IMR-90 (cell line): ENCODE data around the gene EPB41L1. TPM values are rescaled to one million over a fixed set of nuclear protein-coding genes. Genes with fewer than 3 reads are reported as not detected.

Source experiments
- ATAC-seq: fragments of 200-7000 bp; cut with Tn5 transposase; 2 replicates; pipeline ENCODE4 v1.9.1; 2020; ENCODE audit warnings: low read depth, mild to moderate bottlenecking, moderate library complexity
- BruUV-seq: library from RNA; stranded (reverse); fragments of 400-500 nt; replicated peaks from 2 replicates; lab custom pipeline; 2021; lab: Mats Ljungman, UMichigan
- CTCF ChIA-PET: fragments of 300-600 bp; formaldehyde crosslinking; extraction: SDS; loops from one replicate; lab custom pipeline; 2021; ENCODE audit warnings: antibody characterized with exemption; lab: Yijun Ruan, JAX
- POLR2A ChIA-PET: fragments of 300-600 bp; sonication (Branson Sonifier 250); formaldehyde crosslinking; loops from one replicate; lab custom pipeline; 2022; ENCODE audit warnings: antibody characterized with exemption; ENCODE audit not compliant: unreplicated experiment; lab: Charles Lee
- DNase-seq: peaks from one replicate; pipeline ENCODE4 v3.0.0; 2013
- H2AFZ ChIP-seq: replicated peaks from 2 replicates; pipeline ENCODE3; 2013; ENCODE audit warnings: low read length, mild to moderate bottlenecking; ENCODE audit not compliant: poor library complexity
- H2AK5ac ChIP-seq: 2 replicates; pipeline ENCODE4 v1.6.1; 2013; ENCODE audit warnings: low read depth, low read length, inconsistent platforms
- H2AK9ac ChIP-seq: replicated peaks from 2 replicates; pipeline ENCODE3; 2013; ENCODE audit warnings: mild to moderate bottlenecking, low read depth, low read length, moderate library complexity; ENCODE audit not compliant: poor library complexity
- H2BK120ac ChIP-seq: 2 replicates; pipeline ENCODE4 v1.6.1; 2013; ENCODE audit warnings: low read depth, low read length, inconsistent platforms
- H2BK15ac ChIP-seq: 3 replicates; pipeline ENCODE4 v1.6.1; 2013; ENCODE audit warnings: low read depth, low read length, inconsistent platforms
- H2BK20ac ChIP-seq: 2 replicates; pipeline ENCODE4 v1.6.1; 2013; ENCODE audit warnings: low read depth, mild to moderate bottlenecking, inconsistent platforms, low read length, moderate library complexity
- H2BK5ac ChIP-seq: 2 replicates; pipeline ENCODE4 v1.6.1; 2013; ENCODE audit warnings: mild to moderate bottlenecking, low read depth, low read length, inconsistent platforms; ENCODE audit not compliant: poor library complexity, severe bottlenecking
- H3K14ac ChIP-seq: replicated peaks from 2 replicates; pipeline ENCODE4 v1.6.1; 2013; ENCODE audit warnings: low read depth, low read length, inconsistent platforms
- H3K18ac ChIP-seq: 2 replicates; pipeline ENCODE4 v1.6.1; 2013; ENCODE audit warnings: low read depth, low read length, control low read depth
- H3K23ac ChIP-seq: 2 replicates; pipeline ENCODE4 v1.6.1; 2013; ENCODE audit warnings: low read depth, low read length, inconsistent platforms
- H3K27ac ChIP-seq: 2 replicates; pipeline ENCODE4 v1.5.1; 2013; ENCODE audit warnings: mild to moderate bottlenecking, control low read depth, low read length; ENCODE audit not compliant: insufficient read depth
- H3K27me3 ChIP-seq: 2 replicates; pipeline ENCODE4 v1.6.1; 2013; ENCODE audit warnings: low read length; ENCODE audit not compliant: control insufficient read depth, insufficient read depth
- H3K36me3 ChIP-seq: 2 replicates; pipeline ENCODE4 v1.6.1; 2013; ENCODE audit warnings: low read length, mixed read lengths; ENCODE audit not compliant: control insufficient read depth, insufficient read depth
- H3K4ac ChIP-seq: 2 replicates; pipeline ENCODE4 v1.6.1; 2013; ENCODE audit warnings: low read depth, low read length, inconsistent platforms
- H3K4me1 ChIP-seq: 2 replicates; pipeline ENCODE4 v1.6.1; 2013; ENCODE audit warnings: low read length, mixed read lengths; ENCODE audit not compliant: control insufficient read depth, insufficient read depth
- H3K4me2 ChIP-seq: 2 replicates; pipeline ENCODE4 v1.6.1; 2013; ENCODE audit warnings: low read depth, mild to moderate bottlenecking, control low read depth, low read length, moderate library complexity
- H3K4me3 ChIP-seq: 2 replicates; pipeline ENCODE4 v1.5.1; 2013; ENCODE audit warnings: low read depth, mild to moderate bottlenecking, control low read depth, low read length, moderate library complexity; ENCODE audit not compliant: insufficient read depth
- H3K56ac ChIP-seq: 2 replicates; pipeline ENCODE4 v1.6.1; 2013; ENCODE audit warnings: low read length, inconsistent platforms; ENCODE audit not compliant: insufficient read depth; ENCODE audit errors: extremely low read depth
- H3K79me1 ChIP-seq, 2 experiments: 2 replicates each; pipeline ENCODE4 v1.6.1; 2013; ENCODE audit warnings: low read length in 2 of 2, inconsistent platforms in 1 of 2, low read depth in 1 of 2
- H3K9ac ChIP-seq: 2 replicates; pipeline ENCODE4 v1.6.1; 2013; ENCODE audit warnings: low read depth, low read length, control low read depth
- H3K9me1 ChIP-seq: 2 replicates; pipeline ENCODE4 v1.6.1; 2013; ENCODE audit warnings: low read length, inconsistent platforms; ENCODE audit not compliant: insufficient read depth
- H3K9me3 ChIP-seq: 2 replicates; pipeline ENCODE4 v1.6.1; 2013; ENCODE audit warnings: low read length; ENCODE audit not compliant: control insufficient read depth, insufficient read depth
- H4K20me1 ChIP-seq: 2 replicates; pipeline ENCODE4 v1.6.1; 2013; ENCODE audit warnings: low read length, inconsistent platforms; ENCODE audit not compliant: insufficient read depth
- H4K5ac ChIP-seq: 2 replicates; pipeline ENCODE4 v1.6.1; 2013; ENCODE audit warnings: mild to moderate bottlenecking, low read depth, low read length, control low read depth
- H4K8ac ChIP-seq, 2 experiments: 2 replicates each; pipeline ENCODE4 v1.6.1; 2013; ENCODE audit warnings: low read depth in 2 of 2, low read length in 2 of 2, control low read depth in 1 of 2, inconsistent platforms in 1 of 2
- H4K91ac ChIP-seq: 2 replicates; pipeline ENCODE4 v1.6.1; 2013; ENCODE audit warnings: low read depth, low read length, inconsistent platforms; ENCODE audit not compliant: insufficient read depth
- CTCF ChIP-seq: conservative IDR thresholded peaks from 2 replicates; pipeline ENCODE4 v1.5.1; 2012; ENCODE audit warnings: mild to moderate bottlenecking, low read depth, low read length, improper control_type of control experiment
- RCOR1 ChIP-seq: IDR thresholded peaks from 2 replicates; pipeline ENCODE4 v1.6.1; 2012; ENCODE audit warnings: mild to moderate bottlenecking, low read length, improper control_type of control experiment; ENCODE audit not compliant: insufficient replicate concordance
- RFX5 ChIP-seq: IDR thresholded peaks from 2 replicates; pipeline ENCODE4 v1.8.0; 2012; ENCODE audit warnings: low read depth, mild to moderate bottlenecking, low read length, moderate library complexity
- SMC3 ChIP-seq: fragments of 150-350 bp; IDR thresholded peaks from 2 replicates; pipeline ENCODE4 v1.6.1; 2016; ENCODE audit warnings: low read depth, mild to moderate bottlenecking, antibody characterized with exemption, low read length, moderate library complexity
- WGBS, 2 experiments: methylation state at CpG; one replicate each; pipeline versions ENCODE4 v1.1.5 to v1.1.7; 2013; ENCODE audit warnings: missing lambda C conversion rate in 2 of 2; ENCODE audit not compliant: insufficient read length in 1 of 2; ENCODE audit errors: extremely low coverage in 2 of 2; 5-methylcytosine and 5-hydroxymethylcytosine counted together
- dilution Hi-C: fragments of 300-500 bp; cut with HindIII; formaldehyde crosslinking; loops from one replicate; pipeline ENCODE4 v1.14.3; 2018; ENCODE audit warnings: low sequenced_read_pairs; ENCODE audit not compliant: unreplicated experiment
- in situ Hi-C: fragments of 300-500 bp; cut with MboI; formaldehyde crosslinking; loops from 3 replicates; pipeline ENCODE4 v1.14.3; 2019; ENCODE audit warnings: low sequenced_read_pairs, inconsistent platforms, mixed read lengths
- intact Hi-C: fragments of 100-400 bp; cut with micrococcal nuclease; formaldehyde crosslinking; loops from 2 replicates; pipeline ENCODE4 v1.10.0; 2022
- polyA plus RNA-seq, 3 experiments: library from polyadenylated mRNA; depleted of rRNA; stranded (reverse); fragments of >200 nt; gene quantifications; 2 replicates each; pipeline ENCODE4 v1.2.3, GENCODE V29; 2012; ENCODE audit warnings: low replicate concordance in 1 of 3
- total RNA-seq: library from RNA; depleted of rRNA; stranded (reverse); fragments of >200 nt; gene quantifications from 2 replicates; pipeline ENCODE4 v1.2.3, GENCODE V29; 2012

The EPB41L1 gene
- total and polyA plus RNA-seq, 2 of the 4 experiments (the other 2 are of a cell fraction) = 12.5 to 33.7 TPM

GRCh38 chr20:36201198-36201597, 46.7 kb downstream of the EPB41L1 start:
- no peak for DNase-seq
- H3K36me3 ChIP-seq = peaks cover 2% of the 10 kb centered on the region
- no peak overlapping the region for H2AFZ ChIP-seq
- H2AK9ac ChIP-seq = no peak overlapping the region
- no peaks in the 10 kb centered on the region for H3K27me3 ChIP-seq
- ChIA-PET POLR2A (no interaction called here), CTCF (no interaction called here)
- no peaks in the 10 kb centered on the region for H3K9me1 ChIP-seq
- H3K4me1 ChIP-seq = no peaks in the 10 kb centered on the region
- H3K4me2 ChIP-seq = no peak overlapping the region
- WGBS, 2 experiments = 100% methylated on average over 2 of the region's 4 CpGs; no CpG with 5 or more reads in 1 of the 2 experiments
- no peak for TF ChIP-seq CTCF
- no peak for TF ChIP-seq SMC3
- TF ChIP-seq RCOR1 = no peak
- TF ChIP-seq RFX5 = no peak
- ATAC-seq = no peak
- H3K56ac ChIP-seq = no peak overlapping the region
- no peak overlapping the region for H2BK120ac ChIP-seq
- H3K79me1 ChIP-seq = no peaks in the 10 kb centered on the region
- intact Hi-C loops = no loop called here
- H3K14ac ChIP-seq = no peak overlapping the region
- H3K9ac ChIP-seq = no peak overlapping the region
- no TSS peak for BruUV-seq
- no peaks in the 10 kb centered on the region for H3K9me3 ChIP-seq
- no peak overlapping the region for H2AK5ac ChIP-seq
- no peak overlapping the region for H2BK5ac ChIP-seq
- in situ Hi-C loops = loop anchor here (25.0 kb wide), 1 partner anchor 711 kb away; no protein-coding TSS in a partner anchor
- H3K18ac ChIP-seq = no peak overlapping the region
- no peak overlapping the region for H3K27ac ChIP-seq
- no peaks in the 10 kb centered on the region for H4K20me1 ChIP-seq
- no peak overlapping the region for H4K8ac ChIP-seq
- no peak overlapping the region for H2BK20ac ChIP-seq
- H3K4me3 ChIP-seq = no peak overlapping the region
- no peak overlapping the region for H3K4ac ChIP-seq
- no peak overlapping the region for H2BK15ac ChIP-seq
- H4K5ac ChIP-seq = no peak overlapping the region
- no peak overlapping the region for H3K23ac ChIP-seq
- dilution Hi-C loops = no loop called here
- no peak overlapping the region for H4K91ac ChIP-seq
